HG02938 (cell line): ENCODE results near the gene FAM170B.

Experiments used
- ATAC-seq: cut with Tn5 transposase; IDR thresholded peaks from one replicate; pipeline ENCODE4 v1.9.1; 2021; ENCODE audit warnings: mild to moderate bottlenecking, moderate library complexity; ENCODE audit not compliant: unreplicated experiment

The FAM170B gene

DNA sequence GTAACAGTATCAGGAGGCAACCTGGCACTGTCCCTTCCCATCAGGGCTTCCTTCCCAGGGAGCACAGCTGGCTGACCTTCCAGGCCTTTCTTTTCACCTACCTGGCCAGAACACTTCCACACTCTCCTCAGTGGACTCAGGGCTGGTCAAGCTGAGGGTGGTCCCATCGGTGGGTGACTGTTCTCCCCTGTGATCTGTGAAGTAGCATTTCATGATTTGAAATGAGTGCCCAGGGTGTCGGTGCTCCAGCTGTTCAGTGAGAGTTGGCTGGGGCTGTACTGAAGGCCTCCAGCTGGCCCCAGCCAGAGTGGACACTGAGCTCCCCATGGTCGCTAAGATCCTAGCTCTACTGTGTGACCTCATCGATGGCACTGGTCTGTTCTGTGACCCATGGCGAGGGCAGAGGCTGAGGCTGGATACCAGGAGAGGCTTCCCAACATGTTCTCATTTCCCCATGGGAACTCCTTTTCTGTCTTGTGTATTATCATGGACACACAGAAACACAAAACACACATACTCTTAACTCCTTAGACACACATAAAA is at the start of gene FAM170B:
FAM170B (minus strand) TSS at position 316 of the 543 bp plus-strand sequence; CDS start at position 213, 103 bp downstream.
- ATAC-seq, result no peak

DNA sequence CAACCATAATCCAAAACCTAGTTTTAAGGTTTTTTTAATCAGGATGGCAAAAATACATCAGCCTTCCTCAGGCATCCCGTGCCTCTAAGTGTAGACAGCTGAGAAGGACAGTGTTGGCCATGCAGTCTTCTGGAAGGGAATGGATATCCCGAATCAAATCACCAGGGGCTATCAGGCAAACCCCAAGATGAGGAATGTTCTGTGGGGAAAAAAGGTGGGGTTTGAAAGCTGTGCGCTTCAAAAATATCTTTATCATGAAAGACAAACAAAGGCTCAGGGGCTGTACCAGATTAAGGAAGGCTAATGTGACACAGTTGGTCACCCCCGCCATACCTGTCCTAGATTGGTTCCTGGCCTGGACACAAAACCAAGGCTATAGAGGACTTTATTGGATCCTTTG is 49.0 kb upstream of the FAM170B start:
- no peak for ATAC-seq

DNA sequence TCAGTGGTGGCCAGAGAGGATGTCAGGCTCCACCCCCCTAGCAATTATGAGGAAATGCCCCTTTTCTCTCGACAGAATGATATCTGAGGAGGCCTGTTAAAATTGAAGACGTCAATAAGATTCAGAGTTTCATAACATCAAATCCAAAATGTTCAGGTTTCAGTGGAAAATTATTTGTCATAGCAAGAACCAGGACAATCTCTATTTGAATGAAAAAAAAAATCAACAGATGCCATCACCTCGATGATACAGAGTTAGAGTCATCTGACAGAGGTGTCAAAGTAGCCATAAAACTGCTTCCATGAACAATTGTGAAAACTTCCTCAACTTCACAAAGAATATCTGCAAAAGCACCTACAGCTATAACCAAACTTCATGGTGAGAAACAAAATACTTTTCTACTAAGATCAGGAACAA is 46.6 kb upstream of the FAM170B start:
- ATAC-seq, result no peak

DNA sequence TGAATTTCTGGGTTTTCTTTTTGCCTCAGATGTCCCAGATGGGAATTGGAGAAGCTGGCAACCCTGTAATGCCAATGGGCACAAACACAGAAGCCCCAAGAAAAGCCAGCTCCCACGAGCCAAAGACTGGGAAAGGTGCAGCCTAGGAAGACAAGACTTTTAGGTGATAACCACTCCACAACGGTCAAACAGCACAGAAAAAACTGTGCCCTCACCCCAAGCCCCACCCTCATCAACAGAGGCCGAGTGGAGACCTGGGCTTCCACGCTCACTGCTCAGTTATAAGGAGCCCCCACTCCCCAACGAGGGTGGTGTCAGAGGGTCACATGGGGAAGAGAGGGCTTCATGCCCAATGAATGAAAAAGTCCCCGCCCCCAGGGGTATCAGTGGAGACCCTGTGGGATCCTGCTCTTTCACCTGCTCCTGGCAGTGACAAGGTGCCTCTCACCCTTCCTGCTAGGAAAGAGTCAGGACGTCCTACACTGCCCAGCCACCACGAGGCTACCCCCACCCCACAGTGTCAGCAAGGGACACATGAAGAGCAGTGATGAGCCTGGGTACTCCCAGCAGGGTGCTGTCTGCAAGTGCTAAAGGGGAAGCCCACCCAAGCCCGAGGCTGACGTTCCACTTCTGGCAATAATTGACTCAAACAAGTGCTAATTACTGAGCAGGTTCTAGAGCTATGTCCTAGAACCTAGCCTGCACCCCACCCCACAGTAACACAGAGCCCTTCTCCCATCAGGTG is 46.0 kb upstream of the FAM170B start:
- ATAC-seq, result no peak

DNA sequence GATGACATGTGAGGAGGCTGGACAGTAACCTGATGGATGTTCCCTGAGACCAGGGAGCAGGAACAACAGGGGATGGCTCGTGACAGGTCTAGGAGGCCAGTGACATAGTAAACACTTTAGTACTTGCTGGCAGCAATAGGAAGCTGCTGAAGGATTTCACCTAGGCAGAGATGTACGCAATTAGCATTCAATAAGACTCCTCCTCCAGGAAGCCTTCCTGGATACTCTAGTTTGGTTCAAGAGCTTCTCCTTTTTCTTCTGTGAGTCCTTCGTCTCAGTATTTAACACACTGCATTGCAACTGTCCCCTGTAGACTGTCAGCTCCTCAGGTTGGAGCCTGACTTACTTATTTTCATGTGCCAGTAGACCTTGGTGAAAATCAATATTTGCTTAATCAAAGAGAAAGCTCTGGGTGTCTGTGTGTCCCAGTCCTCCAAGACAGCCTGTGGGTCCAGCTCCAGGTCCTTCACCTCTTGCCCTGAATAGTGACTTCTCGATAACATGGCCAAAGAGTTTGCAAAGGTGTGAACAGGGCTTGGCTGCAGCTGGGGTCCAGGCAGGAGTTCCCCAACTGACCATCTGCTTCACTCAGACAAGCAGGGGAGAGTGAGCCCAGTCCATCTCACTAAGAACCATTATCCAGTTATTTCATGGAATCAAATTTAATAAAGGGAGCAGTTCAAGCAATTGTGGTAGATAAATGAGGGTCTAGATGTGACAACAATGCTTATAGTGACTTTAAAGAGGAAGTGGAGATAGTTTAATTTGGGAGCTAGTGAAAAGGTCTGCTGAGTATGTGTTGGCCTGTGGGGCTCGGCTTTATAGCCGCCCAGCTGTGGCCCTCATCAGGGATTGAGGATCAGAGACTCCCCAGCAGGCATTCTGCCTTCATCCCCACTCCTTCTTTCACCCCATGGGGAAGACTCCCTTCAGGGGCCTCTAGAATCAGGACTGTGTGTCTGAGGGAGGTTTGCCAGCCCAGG is 45.0 kb upstream of the FAM170B start:
- ATAC-seq, result no peak

DNA sequence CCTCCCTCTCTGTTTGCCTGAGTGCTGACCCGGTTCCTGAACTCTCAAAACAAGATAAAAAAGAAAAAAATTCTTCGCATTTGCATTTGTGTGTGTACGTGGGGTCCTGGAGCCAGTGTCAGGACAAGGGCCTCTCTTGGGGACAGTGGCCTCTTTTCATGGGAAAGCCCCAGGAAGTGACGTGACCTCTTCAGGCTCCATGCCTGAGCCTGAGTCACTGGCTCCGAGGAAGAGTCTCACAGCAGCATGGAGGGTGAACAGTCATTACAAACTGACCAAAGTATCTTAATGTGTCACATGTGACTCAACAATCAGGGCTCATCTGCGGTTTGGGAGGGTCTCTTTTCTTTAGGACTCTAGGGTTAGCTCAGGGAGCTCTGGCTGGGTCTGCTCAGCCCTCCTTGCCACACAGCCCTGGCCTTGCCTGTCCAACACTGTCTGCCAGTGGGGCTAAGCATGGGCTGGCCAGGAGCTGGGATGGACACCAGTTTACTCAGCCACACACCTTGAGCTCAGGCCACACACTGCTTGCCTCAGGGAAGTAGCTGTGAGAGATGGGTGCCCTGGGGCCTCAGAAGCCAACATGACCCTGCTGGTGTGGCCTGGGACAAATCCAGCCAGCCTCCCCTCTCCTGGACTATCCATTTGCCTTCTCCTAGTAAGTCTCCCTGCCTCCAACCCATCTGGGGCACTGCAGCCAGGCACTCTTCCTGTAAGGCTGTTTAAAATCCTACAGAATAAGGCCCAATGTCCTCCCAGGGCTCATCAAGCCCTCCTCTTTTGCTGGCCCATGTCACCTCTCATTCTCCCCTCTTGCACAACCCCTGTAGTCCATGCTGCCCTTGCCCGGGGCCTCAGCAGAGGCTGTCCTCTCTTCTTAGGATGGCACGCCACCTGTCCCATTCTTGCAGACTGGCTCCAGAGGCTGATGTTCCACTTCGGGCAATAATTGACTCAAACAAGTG is 43.9 kb upstream of the FAM170B start:
- ATAC-seq, result peak; percentile 85

DNA sequence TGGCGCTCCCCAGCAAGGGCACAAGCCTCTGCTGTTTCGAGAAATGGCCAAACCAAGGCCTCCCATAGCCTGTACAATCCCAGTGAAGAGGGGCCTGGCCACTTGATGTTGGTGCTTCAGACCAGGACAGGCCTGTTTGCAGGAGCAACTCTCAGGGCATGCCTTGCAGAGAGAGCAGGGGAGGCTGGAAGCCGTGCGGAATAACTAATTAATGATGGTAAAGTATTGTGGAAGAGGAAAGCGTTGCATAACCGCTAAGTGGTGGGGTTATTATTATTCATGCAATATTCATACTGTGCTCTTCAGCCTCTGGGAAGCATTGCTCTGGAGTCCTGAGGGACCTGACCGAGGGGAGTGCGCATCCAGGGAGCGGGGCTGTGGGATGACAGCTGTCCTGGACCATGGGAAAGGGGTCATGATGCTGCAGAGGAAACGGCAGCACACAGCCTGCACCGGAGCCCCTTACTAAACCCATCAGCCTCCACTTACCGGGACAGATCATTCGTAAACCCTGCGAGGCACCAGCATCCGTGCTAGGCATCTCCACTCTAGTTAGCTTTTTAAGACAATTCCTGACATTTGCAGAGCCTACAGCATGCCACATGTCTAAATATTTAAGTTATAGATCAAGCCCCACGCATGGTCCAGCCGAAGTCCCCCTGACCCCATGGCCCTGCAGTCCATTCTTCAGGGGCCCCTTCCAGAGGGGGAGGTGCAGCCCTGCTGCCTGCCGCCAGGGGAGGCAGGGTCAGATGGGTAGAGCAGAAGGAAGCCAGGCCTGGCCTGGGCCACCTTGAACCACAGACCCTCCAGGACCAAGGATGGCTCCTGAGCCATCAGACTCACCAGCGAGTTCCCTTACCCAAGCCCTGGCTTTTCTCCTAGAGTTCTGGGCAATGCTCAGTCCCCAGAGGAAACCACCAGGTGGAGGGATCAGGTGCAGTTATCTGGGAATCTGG is 42.8 kb upstream of the FAM170B start:
- peak; percentile 2 for ATAC-seq

DNA sequence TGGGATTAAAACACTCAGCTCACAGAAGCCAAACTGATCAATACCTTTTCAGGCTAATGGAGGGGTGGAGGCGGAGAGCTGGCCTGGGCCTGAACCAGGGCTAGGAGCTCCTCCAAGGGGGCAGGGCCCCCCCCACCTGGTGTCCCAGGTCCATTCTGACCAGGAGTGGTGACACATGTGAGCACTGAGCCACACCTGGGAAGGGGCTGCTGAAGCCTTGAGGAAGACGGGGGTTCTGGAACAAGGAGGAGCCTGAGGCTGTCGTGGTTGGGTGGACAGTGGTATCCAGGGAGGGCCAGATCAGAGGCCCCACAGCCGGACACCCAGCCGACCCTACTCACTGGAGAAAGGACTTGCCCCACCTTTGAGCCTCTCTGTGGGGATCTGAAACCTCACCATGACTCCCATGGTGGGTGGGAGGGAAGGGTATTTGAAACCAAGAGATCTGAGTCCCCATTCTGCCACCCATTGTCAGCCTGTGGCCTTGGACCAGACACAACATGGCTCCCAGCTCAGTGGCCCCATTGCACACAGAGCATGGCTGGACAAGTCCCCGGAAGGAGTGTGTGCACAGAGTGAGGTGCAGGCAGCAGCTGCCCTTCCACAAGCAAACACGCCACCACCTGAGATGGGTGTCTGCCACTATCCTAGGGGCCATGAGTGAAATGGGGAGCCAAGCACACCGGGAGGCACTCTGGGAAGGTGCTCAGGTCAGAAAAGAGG is 41.9 kb upstream of the FAM170B start:
- ATAC-seq, result no peak

DNA sequence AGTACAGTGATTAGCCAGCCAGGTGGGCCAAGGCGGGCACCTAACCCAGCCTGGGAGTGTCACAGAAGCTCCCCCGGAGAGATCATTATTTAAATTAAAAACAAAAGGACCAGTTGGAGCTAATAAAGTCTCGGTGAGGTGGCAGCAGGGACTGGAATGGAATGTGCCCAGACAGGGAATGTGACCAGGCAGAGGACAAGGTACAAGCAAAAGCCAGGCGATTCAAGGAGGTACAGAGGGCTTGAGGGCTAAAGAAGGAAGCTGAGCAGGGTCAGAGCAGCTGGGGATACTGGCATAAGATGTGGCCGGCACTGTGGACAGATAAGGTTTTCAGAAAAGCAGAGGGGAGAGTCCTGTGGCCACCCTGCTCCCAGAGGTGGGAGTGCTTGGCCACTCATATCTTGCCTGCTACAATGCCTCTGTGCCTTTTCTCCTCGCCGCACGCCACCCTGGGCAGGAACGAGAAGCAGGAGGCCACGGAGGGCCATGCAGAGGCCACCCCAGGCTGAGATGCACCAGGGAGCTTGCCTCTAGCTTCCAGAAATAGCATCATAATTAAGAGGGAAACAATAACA is 41.2 kb upstream of the FAM170B start:
- ATAC-seq, result no peak

DNA sequence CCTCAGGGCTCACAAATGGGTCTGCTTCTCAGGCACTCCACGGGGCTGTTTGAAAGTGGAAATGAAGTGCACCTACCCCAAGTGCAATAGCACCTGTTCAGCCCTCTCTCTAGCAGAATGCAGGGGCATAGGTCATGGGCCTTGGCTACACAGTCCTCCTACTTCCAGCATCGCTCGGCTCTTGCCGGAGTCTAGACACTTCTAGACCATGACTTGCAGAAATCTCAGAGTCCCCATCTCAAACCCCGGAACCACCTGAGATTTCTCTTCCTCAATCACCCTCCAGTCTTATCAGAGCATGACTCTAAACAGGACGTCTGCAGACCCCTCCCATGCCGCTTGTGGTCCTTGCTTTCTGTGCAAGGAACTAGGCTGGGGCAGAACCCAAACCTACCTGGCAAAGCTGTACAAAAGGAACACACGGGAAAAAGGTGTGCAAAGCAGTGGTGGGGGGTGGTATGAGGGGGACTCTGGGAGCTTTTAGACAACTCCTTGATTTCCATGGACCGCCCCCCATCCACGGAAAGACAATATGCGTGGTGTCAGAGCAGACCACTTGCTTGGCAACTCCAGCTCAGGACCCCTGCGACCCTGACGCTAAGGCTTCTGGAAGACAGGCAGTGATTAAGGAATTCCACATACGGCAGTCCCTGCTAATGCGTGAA is 40.6 kb upstream of the FAM170B start:
- no peak for ATAC-seq

DNA sequence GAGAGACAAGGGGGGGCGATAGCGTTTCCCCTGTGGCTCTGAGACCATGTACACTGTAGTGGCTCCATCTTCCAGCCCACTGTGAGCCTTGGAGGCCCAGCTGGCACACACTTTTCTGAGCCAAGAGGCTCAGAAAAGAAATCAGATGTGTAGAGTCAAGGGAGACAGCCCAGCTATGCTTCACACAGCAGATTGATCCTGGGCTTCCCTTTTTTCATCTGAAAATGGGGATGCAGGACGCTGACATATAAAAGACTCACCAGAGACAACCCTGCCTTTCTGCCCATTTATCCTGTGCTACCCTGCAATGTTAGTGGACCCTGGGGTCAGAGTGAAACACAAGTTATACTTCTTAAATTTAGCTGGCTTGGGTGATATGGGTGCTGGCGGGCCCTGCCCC is 40.0 kb upstream of the FAM170B start:
- no peak for ATAC-seq

DNA sequence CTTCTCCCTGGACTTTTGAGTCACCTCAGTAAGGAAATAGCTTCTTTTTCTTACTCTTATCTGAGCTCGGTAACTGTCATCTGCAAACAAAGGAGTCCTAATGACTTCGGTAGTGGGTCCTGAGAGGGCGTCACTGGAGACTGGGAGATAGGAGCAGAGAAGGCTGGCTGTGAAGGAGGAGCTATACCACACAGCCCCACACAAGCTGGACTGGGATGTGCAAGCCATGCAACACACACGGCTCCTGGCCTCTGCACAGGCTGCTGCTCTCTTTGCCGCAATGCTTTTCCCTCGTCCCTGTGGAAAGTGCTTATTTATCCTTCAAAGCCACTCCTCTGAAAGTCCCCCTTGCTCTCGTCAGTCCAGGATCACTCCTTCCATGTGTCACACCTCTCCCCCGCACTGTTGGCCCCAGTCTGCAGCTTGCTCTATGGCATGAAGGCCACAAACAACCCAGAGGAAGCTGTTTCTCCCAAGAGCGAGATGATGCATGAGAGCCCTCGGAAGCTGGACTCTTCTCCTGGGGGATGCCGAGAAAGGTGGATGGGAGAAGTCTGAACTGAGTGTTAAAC is 39.5 kb upstream of the FAM170B start:
- no peak for ATAC-seq

DNA sequence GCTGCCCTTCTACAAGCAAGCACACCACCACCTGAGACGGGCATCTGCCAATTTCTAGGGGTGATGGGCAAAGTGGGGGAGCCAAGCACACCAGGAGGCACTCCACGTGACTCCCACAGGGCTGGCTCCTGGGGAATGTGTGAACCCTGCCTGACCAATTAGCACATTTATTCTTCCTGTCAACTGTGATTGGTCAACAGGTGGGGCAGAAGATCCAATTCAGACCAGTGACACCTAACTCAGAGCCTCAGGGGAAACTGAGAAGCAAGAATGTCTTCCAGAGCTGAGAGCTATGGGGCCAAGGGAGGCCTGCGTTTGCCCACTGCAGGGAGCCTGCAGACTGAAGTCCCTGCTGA is 38.9 kb upstream of the FAM170B start:
- no peak for ATAC-seq

DNA sequence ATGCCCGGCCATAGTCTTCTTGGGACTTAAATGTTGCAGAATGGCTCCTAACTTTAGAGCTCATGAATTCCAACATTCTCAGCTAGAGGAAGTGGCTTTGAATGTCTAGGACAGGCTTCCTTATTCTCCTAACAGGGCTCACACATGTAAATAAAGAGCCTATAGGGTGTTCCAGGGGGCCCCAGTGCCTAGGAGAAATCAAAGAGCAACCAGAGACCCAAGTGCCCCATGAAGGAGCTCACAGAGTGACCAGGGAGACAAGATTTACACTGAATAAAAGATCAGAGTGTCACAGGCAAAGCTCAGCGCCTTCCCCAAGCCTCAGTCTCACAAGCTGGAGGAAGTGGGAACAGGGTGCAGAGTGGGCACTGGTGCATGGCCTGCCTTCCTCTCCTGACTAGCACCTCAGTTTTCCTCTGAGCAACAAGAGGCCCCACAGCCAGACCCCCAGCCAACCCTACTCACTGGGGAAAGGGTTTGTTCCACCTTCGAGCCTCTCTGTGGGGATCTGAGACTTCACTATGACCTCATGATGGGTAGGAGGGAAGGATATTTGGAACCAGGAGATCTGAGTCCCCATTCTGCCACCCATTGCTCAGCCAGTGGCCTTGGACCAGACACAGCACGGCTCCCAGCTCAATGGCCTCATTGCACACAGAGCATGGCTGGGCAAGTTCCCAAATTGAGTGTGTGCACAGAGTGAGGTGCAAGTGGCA is 38.4 kb upstream of the FAM170B start:
- ATAC-seq, result no peak

DNA sequence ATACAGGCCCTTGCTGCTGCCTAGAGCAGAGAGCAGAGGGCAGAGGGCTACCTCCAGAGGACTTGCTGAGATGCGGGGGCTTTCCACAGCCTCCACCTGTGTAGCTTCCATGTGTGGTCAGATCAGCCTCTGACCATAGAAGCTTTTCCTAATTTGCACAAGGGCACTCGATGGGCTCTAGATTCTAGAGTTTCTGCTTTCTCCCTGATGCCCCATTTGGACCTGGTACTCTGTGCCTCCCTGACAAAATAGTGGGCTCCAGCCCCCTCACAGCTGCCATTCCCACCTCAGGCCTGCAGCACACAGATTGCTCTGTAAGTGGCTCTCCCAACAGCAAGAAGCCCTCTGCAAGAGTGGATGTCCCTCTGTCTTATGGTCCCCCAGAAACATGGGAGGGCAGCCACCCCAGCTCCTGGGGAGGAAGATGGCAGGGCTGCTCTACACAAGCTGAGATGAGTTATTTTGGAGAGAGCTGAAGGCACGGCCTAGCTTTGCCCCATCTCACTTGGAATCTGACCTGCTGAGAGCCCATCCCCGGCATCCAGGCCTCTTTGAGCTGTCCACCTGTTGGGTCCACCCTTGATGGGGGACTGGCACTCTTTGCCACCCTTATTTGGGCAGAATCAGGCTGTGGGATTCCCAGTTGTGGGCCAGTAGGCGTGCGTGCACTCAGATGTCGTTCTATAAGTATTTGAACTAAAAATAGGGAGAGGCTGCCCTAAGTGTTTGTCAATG is 37.7 kb upstream of the FAM170B start:
- no peak for ATAC-seq

DNA sequence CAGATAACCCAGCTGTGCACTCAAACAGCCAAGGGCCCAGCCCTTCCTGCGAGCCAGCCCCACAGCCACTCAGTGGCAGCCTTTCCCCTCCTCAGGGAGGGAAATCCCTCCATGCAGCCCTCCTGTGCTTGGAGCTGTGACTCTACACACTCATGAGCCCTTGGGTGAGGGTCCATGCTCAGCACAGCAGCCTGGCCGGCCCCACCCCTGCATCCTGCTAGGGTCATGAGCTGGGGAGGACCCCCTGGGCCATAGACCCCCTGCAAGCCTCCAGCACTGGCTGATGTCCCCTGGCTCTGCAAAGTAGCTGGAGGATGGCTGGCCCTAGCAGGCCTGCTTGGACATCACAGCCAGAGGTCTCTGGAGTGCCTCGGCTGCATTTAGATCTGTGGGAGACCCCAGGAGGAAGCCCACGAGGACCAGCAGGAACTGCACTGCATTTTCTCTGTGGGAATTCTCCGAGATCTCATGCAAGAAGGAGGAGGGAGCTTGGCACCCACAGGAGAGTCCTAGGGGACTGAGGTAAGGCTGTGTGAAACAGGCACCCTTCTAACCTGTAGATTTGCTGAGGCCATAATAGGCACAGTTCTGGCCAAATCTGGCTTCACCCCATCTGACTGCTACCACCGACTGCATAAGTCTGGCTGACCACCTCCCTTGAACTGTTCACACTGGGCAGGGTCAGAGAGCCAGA is 37.0 kb upstream of the FAM170B start:
- no peak for ATAC-seq
